Peyer's patch (tissue), 4 donors: ENCODE measurements around the gene EFNB2.

Experiments used
- CTCF ChIP-seq, 6 experiments: fragments of 450-650 bp in 4 of 6; fragments of 200-600 bp in 2 of 6; sonication (generic) in 1 of 6; IDR thresholded peaks; one replicate each; pipeline ENCODE4 v1.5.1; 2017 to 2019; ENCODE audit warnings: antibody characterized with exemption in 6 of 6, mild to moderate bottlenecking in 3 of 6, moderate library complexity in 1 of 6
- POLR2A ChIP-seq, 2 donors: fragments of 450-650 bp; IDR thresholded peaks; one replicate each; pipeline ENCODE4 v1.5.1; 2017; ENCODE audit warnings: antibody characterized with exemption in 2 of 2, mild to moderate bottlenecking in 2 of 2, moderate library complexity in 2 of 2

GRCh38 chr13:106487129-106487528 is 48.3 kb downstream of the EFNB2 start:
- TF ChIP-seq CTCF (IDR thresholded peaks at IDR 0.05) (no peak), POLR2A (IDR thresholded peaks at IDR 0.05) (no peak)
